IMR-90 (cell line): Measurements from ENCODE around the gene CCL11. TPM values are rescaled to one million over a fixed set of nuclear protein-coding genes. Genes with fewer than 3 reads are reported as not detected.
A peak's percentile ranks its signal among the peaks of the same experiment; 100 is the strongest.

ENCODE experiments used
- ATAC-seq: fragments of 200-7000 bp; cut with Tn5 transposase; 2 replicates; pipeline ENCODE4 v1.9.1; 2020; ENCODE audit warnings: low read depth, mild to moderate bottlenecking, moderate library complexity
- BruUV-seq: library from RNA; stranded (reverse); fragments of 400-500 nt; replicated peaks from 2 replicates; lab custom pipeline; 2021; lab: Mats Ljungman, UMichigan
- CTCF ChIA-PET: fragments of 300-600 bp; formaldehyde crosslinking; extraction: SDS; loops from one replicate; lab custom pipeline; 2021; ENCODE audit warnings: antibody characterized with exemption; lab: Yijun Ruan, JAX
- POLR2A ChIA-PET: fragments of 300-600 bp; sonication (Branson Sonifier 250); formaldehyde crosslinking; loops from one replicate; lab custom pipeline; 2022; ENCODE audit warnings: antibody characterized with exemption; ENCODE audit not compliant: unreplicated experiment; lab: Charles Lee
- DNase-seq: peaks from one replicate; pipeline ENCODE4 v3.0.0; 2013
- H2AFZ ChIP-seq: replicated peaks from 2 replicates; pipeline ENCODE3; 2013; ENCODE audit warnings: low read length, mild to moderate bottlenecking; ENCODE audit not compliant: poor library complexity
- H2AK5ac ChIP-seq: 2 replicates; pipeline ENCODE4 v1.6.1; 2013; ENCODE audit warnings: low read depth, low read length, inconsistent platforms
- H2AK9ac ChIP-seq: replicated peaks from 2 replicates; pipeline ENCODE3; 2013; ENCODE audit warnings: mild to moderate bottlenecking, low read depth, low read length, moderate library complexity; ENCODE audit not compliant: poor library complexity
- H2BK120ac ChIP-seq: 2 replicates; pipeline ENCODE4 v1.6.1; 2013; ENCODE audit warnings: low read depth, low read length, inconsistent platforms
- H2BK15ac ChIP-seq: 3 replicates; pipeline ENCODE4 v1.6.1; 2013; ENCODE audit warnings: low read depth, low read length, inconsistent platforms
- H2BK20ac ChIP-seq: 2 replicates; pipeline ENCODE4 v1.6.1; 2013; ENCODE audit warnings: low read depth, mild to moderate bottlenecking, inconsistent platforms, low read length, moderate library complexity
- H2BK5ac ChIP-seq: 2 replicates; pipeline ENCODE4 v1.6.1; 2013; ENCODE audit warnings: mild to moderate bottlenecking, low read depth, low read length, inconsistent platforms; ENCODE audit not compliant: poor library complexity, severe bottlenecking
- H3K14ac ChIP-seq: replicated peaks from 2 replicates; pipeline ENCODE4 v1.6.1; 2013; ENCODE audit warnings: low read depth, low read length, inconsistent platforms
- H3K18ac ChIP-seq: 2 replicates; pipeline ENCODE4 v1.6.1; 2013; ENCODE audit warnings: low read depth, low read length, control low read depth
- H3K23ac ChIP-seq: 2 replicates; pipeline ENCODE4 v1.6.1; 2013; ENCODE audit warnings: low read depth, low read length, inconsistent platforms
- H3K27ac ChIP-seq: 2 replicates; pipeline ENCODE4 v1.5.1; 2013; ENCODE audit warnings: mild to moderate bottlenecking, control low read depth, low read length; ENCODE audit not compliant: insufficient read depth
- H3K27me3 ChIP-seq: 2 replicates; pipeline ENCODE4 v1.6.1; 2013; ENCODE audit warnings: low read length; ENCODE audit not compliant: control insufficient read depth, insufficient read depth
- H3K36me3 ChIP-seq: 2 replicates; pipeline ENCODE4 v1.6.1; 2013; ENCODE audit warnings: low read length, mixed read lengths; ENCODE audit not compliant: control insufficient read depth, insufficient read depth
- H3K4ac ChIP-seq: 2 replicates; pipeline ENCODE4 v1.6.1; 2013; ENCODE audit warnings: low read depth, low read length, inconsistent platforms
- H3K4me1 ChIP-seq: 2 replicates; pipeline ENCODE4 v1.6.1; 2013; ENCODE audit warnings: low read length, mixed read lengths; ENCODE audit not compliant: control insufficient read depth, insufficient read depth
- H3K4me2 ChIP-seq: 2 replicates; pipeline ENCODE4 v1.6.1; 2013; ENCODE audit warnings: low read depth, mild to moderate bottlenecking, control low read depth, low read length, moderate library complexity
- H3K4me3 ChIP-seq: 2 replicates; pipeline ENCODE4 v1.5.1; 2013; ENCODE audit warnings: low read depth, mild to moderate bottlenecking, control low read depth, low read length, moderate library complexity; ENCODE audit not compliant: insufficient read depth
- H3K56ac ChIP-seq: 2 replicates; pipeline ENCODE4 v1.6.1; 2013; ENCODE audit warnings: low read length, inconsistent platforms; ENCODE audit not compliant: insufficient read depth; ENCODE audit errors: extremely low read depth
- H3K79me1 ChIP-seq, 2 experiments: 2 replicates each; pipeline ENCODE4 v1.6.1; 2013; ENCODE audit warnings: low read length in 2 of 2, inconsistent platforms in 1 of 2, low read depth in 1 of 2
- H3K9ac ChIP-seq: 2 replicates; pipeline ENCODE4 v1.6.1; 2013; ENCODE audit warnings: low read depth, low read length, control low read depth
- H3K9me1 ChIP-seq: 2 replicates; pipeline ENCODE4 v1.6.1; 2013; ENCODE audit warnings: low read length, inconsistent platforms; ENCODE audit not compliant: insufficient read depth
- H3K9me3 ChIP-seq: 2 replicates; pipeline ENCODE4 v1.6.1; 2013; ENCODE audit warnings: low read length; ENCODE audit not compliant: control insufficient read depth, insufficient read depth
- H4K20me1 ChIP-seq: 2 replicates; pipeline ENCODE4 v1.6.1; 2013; ENCODE audit warnings: low read length, inconsistent platforms; ENCODE audit not compliant: insufficient read depth
- H4K5ac ChIP-seq: 2 replicates; pipeline ENCODE4 v1.6.1; 2013; ENCODE audit warnings: mild to moderate bottlenecking, low read depth, low read length, control low read depth
- H4K8ac ChIP-seq, 2 experiments: 2 replicates each; pipeline ENCODE4 v1.6.1; 2013; ENCODE audit warnings: low read depth in 2 of 2, low read length in 2 of 2, control low read depth in 1 of 2, inconsistent platforms in 1 of 2
- H4K91ac ChIP-seq: 2 replicates; pipeline ENCODE4 v1.6.1; 2013; ENCODE audit warnings: low read depth, low read length, inconsistent platforms; ENCODE audit not compliant: insufficient read depth
- BHLHE40 ChIP-seq: fragments of 150-350 bp; IDR thresholded peaks from 2 replicates; pipeline ENCODE4 v1.6.1; 2016; ENCODE audit warnings: mild to moderate bottlenecking, low read depth, low read length
- CEBPB ChIP-seq: IDR thresholded peaks from 2 replicates; pipeline ENCODE4 v1.6.1; 2012; ENCODE audit warnings: low read depth, low read length, improper control_type of control experiment
- CHD1 ChIP-seq: IDR thresholded peaks from 2 replicates; pipeline ENCODE4 v1.6.1; 2012; ENCODE audit warnings: low read depth, low read length, improper control_type of control experiment
- FOS ChIP-seq: fragments of 150-350 bp; IDR thresholded peaks from 2 replicates; pipeline ENCODE4 v1.6.1; 2016; ENCODE audit warnings: low read depth, low read length
- MAFK ChIP-seq: IDR thresholded peaks from 2 replicates; pipeline ENCODE4 v1.6.1; 2012; ENCODE audit warnings: low read depth, low read length, improper control_type of control experiment
- MAZ ChIP-seq: IDR thresholded peaks from 2 replicates; pipeline ENCODE4 v1.6.1; 2012; ENCODE audit warnings: low read depth, mild to moderate bottlenecking, low read length, improper control_type of control experiment, moderate library complexity, borderline replicate concordance
- MXI1 ChIP-seq: IDR thresholded peaks from 2 replicates; pipeline ENCODE4 v1.6.1; 2012; ENCODE audit warnings: low read depth, mild to moderate bottlenecking, low read length, moderate library complexity, borderline replicate concordance
- NFE2L2 ChIP-seq: fragments of 150-350 bp; IDR thresholded peaks from 2 replicates; pipeline ENCODE4 v1.6.1; 2016; ENCODE audit warnings: low read depth, mild to moderate bottlenecking, low read length
- POLR2A ChIP-seq: IDR thresholded peaks from 2 replicates; pipeline ENCODE4 v1.6.1; 2012; ENCODE audit warnings: mild to moderate bottlenecking, low read depth, low read length
- RAD21 ChIP-seq: IDR thresholded peaks from 2 replicates; pipeline ENCODE4 v1.6.1; 2012; ENCODE audit warnings: low read length, improper control_type of control experiment
- RCOR1 ChIP-seq: IDR thresholded peaks from 2 replicates; pipeline ENCODE4 v1.6.1; 2012; ENCODE audit warnings: mild to moderate bottlenecking, low read length, improper control_type of control experiment; ENCODE audit not compliant: insufficient replicate concordance
- RFX5 ChIP-seq: IDR thresholded peaks from 2 replicates; pipeline ENCODE4 v1.8.0; 2012; ENCODE audit warnings: low read depth, mild to moderate bottlenecking, low read length, moderate library complexity
- SMC3 ChIP-seq: fragments of 150-350 bp; IDR thresholded peaks from 2 replicates; pipeline ENCODE4 v1.6.1; 2016; ENCODE audit warnings: low read depth, mild to moderate bottlenecking, antibody characterized with exemption, low read length, moderate library complexity
- WGBS, 2 experiments: methylation state at CpG; one replicate each; pipeline versions ENCODE4 v1.1.5 to v1.1.7; 2013; ENCODE audit warnings: missing lambda C conversion rate in 2 of 2; ENCODE audit not compliant: insufficient read length in 1 of 2; ENCODE audit errors: extremely low coverage in 2 of 2; 5-methylcytosine and 5-hydroxymethylcytosine counted together
- dilution Hi-C: fragments of 300-500 bp; cut with HindIII; formaldehyde crosslinking; loops from one replicate; pipeline ENCODE4 v1.14.3; 2018; ENCODE audit warnings: low sequenced_read_pairs; ENCODE audit not compliant: unreplicated experiment
- in situ Hi-C: fragments of 300-500 bp; cut with MboI; formaldehyde crosslinking; loops from 3 replicates; pipeline ENCODE4 v1.14.3; 2019; ENCODE audit warnings: low sequenced_read_pairs, inconsistent platforms, mixed read lengths
- intact Hi-C: fragments of 100-400 bp; cut with micrococcal nuclease; formaldehyde crosslinking; loops from 2 replicates; pipeline ENCODE4 v1.10.0; 2022
- polyA plus RNA-seq, 3 experiments: library from polyadenylated mRNA; depleted of rRNA; stranded (reverse); fragments of >200 nt; gene quantifications; 2 replicates each; pipeline ENCODE4 v1.2.3, GENCODE V29; 2012; ENCODE audit warnings: low replicate concordance in 1 of 3
- total RNA-seq: library from RNA; depleted of rRNA; stranded (reverse); fragments of >200 nt; gene quantifications from 2 replicates; pipeline ENCODE4 v1.2.3, GENCODE V29; 2012
- TF ChIP-seq, protein P1 (sequence below): fragments of 150-350 bp; IDR thresholded peaks from 2 replicates; pipeline ENCODE4 v1.6.1; 2017; ENCODE audit warnings: mild to moderate bottlenecking, antibody characterized with exemption, low read length, low read depth
- TF ChIP-seq, protein P2 (sequence below): fragments of 150-350 bp; IDR thresholded peaks from 2 replicates; pipeline ENCODE4 v1.6.1; 2016; ENCODE audit warnings: low read depth, mild to moderate bottlenecking, low read length, moderate library complexity, borderline replicate concordance
- TF ChIP-seq, protein P3 (sequence below): conservative IDR thresholded peaks from 2 replicates; pipeline ENCODE4 v1.5.1; 2012; ENCODE audit warnings: mild to moderate bottlenecking, low read depth, low read length, improper control_type of control experiment

The CCL11 gene
- total and polyA plus RNA-seq, 2 of the 4 experiments (the other 2 are of a cell fraction), result not detected

DNA sequence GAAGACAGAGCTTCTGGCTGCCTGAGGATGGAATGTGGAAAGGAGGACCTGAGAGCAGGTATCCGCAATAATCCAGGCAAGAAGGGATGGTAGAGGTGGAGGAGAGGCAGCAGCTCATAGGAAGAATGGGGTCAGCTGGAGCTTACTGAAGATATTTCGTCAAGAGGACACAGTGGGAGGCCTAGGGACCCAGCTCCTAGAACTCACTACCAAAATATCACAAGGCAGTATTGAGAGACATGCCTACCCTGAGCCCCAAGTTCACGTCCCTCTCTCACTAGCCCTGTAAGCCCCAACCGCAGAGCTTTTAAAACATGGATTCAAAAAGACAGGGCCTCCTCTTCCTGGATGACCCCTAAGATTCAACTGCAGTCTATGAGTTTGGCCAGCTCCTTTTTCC, 19.5 kb downstream of the CCL11 start:
- Histone ChIP-seq H3K56ac (no peak overlapping the region), H3K4ac (no peak overlapping the region), H3K18ac (no peak overlapping the region), H2BK120ac (no peak overlapping the region), H3K9me3 (no peaks in the 10 kb centered on the region), H3K9ac (no peak overlapping the region), H3K4me3 (no peak overlapping the region), H4K20me1 (no peaks in the 10 kb centered on the region), H3K9me1 (peaks cover 6% of the 10 kb centered on the region; the same call in 1 of the 2 replicates), H2AK5ac (0 out of 2 replicates have a peak overlapping the region, but pooled peaks have one; percentile 17), H4K5ac (no peak overlapping the region), H3K27ac (no peak overlapping the region), H3K4me1 (peaks cover 15% of the 10 kb centered on the region), H2BK5ac (no peak overlapping the region), H4K8ac (no peak overlapping the region), H2AK9ac (no peak overlapping the region), H3K36me3 (no peaks in the 10 kb centered on the region), H3K79me1 (no peaks in the 10 kb centered on the region), H3K14ac (no peak overlapping the region), H3K27me3 (no peaks in the 10 kb centered on the region), H2BK15ac (no peak overlapping the region; the same call in 2 of the 3 replicates), H2AFZ (no peak overlapping the region), H3K23ac (no peak overlapping the region), H2BK20ac (no peak overlapping the region), H4K91ac (no peak overlapping the region), H3K4me2 (no peak overlapping the region)
- in situ Hi-C loops (loop anchor here (5.0 kb wide), 3 partner anchors 52 to 103 kb away; partner anchors contain the start of gene CCL13), dilution Hi-C loops (no loop called here), intact Hi-C loops (no loop called here)
- DNase-seq, result no peak
- no peak for TF ChIP-seq SMC3
- TF ChIP-seq, protein P1, sequence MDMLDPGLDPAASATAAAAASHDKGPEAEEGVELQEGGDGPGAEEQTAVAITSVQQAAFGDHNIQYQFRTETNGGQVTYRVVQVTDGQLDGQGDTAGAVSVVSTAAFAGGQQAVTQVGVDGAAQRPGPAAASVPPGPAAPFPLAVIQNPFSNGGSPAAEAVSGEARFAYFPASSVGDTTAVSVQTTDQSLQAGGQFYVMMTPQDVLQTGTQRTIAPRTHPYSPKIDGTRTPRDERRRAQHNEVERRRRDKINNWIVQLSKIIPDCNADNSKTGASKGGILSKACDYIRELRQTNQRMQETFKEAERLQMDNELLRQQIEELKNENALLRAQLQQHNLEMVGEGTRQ, result no peak
- TF ChIP-seq POLR2A, result no peak
- no peak for TF ChIP-seq CHD1
- TF ChIP-seq NFE2L2, result no peak
- TF ChIP-seq, protein P2, sequence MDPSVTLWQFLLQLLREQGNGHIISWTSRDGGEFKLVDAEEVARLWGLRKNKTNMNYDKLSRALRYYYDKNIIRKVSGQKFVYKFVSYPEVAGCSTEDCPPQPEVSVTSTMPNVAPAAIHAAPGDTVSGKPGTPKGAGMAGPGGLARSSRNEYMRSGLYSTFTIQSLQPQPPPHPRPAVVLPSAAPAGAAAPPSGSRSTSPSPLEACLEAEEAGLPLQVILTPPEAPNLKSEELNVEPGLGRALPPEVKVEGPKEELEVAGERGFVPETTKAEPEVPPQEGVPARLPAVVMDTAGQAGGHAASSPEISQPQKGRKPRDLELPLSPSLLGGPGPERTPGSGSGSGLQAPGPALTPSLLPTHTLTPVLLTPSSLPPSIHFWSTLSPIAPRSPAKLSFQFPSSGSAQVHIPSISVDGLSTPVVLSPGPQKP, result no peak
- TF ChIP-seq RCOR1, result no peak
- no peak for TF ChIP-seq BHLHE40
- no peak for TF ChIP-seq FOS
- TF ChIP-seq MXI1, result no peak
- no peak for TF ChIP-seq RFX5
- no peak for TF ChIP-seq MAZ
- no peak for TF ChIP-seq RAD21
- TF ChIP-seq, protein P3, sequence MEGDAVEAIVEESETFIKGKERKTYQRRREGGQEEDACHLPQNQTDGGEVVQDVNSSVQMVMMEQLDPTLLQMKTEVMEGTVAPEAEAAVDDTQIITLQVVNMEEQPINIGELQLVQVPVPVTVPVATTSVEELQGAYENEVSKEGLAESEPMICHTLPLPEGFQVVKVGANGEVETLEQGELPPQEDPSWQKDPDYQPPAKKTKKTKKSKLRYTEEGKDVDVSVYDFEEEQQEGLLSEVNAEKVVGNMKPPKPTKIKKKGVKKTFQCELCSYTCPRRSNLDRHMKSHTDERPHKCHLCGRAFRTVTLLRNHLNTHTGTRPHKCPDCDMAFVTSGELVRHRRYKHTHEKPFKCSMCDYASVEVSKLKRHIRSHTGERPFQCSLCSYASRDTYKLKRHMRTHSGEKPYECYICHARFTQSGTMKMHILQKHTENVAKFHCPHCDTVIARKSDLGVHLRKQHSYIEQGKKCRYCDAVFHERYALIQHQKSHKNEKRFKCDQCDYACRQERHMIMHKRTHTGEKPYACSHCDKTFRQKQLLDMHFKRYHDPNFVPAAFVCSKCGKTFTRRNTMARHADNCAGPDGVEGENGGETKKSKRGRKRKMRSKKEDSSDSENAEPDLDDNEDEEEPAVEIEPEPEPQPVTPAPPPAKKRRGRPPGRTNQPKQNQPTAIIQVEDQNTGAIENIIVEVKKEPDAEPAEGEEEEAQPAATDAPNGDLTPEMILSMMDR, result no peak
- no peak for TF ChIP-seq CEBPB
- no peak for TF ChIP-seq MAFK
- no peak for ATAC-seq
- BruUV-seq, result no TSS peak
- ChIA-PET POLR2A (no interaction called here), CTCF (interaction anchor here (0.7 to 1.6 kb wide), 4 partner anchors 49 to 106 kb away, joined by 3 to 7 read pairs (median 4); no protein-coding TSS in a partner anchor)
- 100% methylated on average over 1 of the region's 4 CpGs; no CpG with 5 or more reads in 1 of the 2 experiments for WGBS, 2 experiments
